Measurements from ENCODE around the gene NOS2.

DNA sequence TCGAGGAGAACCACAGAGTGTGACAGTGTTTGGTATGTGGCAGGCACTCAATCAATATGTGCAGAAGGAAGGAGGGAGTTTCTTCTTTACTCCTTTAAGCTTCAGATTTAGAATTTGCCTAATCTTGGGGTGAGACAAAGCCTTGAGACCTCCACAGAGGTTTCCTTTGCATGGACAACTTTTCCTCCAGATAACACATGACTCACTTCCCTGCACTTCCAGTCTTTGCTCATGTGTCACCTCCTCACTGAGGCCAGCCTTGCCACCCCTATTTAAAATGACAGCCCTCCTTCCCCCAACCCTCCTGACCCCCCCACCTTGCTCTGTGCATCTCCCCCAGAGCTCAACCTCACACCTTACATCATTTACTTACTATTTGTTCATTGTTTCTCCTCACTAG is 17.4 kb upstream of the NOS2 start:
- TF ChIP-seq, protein P1, sequence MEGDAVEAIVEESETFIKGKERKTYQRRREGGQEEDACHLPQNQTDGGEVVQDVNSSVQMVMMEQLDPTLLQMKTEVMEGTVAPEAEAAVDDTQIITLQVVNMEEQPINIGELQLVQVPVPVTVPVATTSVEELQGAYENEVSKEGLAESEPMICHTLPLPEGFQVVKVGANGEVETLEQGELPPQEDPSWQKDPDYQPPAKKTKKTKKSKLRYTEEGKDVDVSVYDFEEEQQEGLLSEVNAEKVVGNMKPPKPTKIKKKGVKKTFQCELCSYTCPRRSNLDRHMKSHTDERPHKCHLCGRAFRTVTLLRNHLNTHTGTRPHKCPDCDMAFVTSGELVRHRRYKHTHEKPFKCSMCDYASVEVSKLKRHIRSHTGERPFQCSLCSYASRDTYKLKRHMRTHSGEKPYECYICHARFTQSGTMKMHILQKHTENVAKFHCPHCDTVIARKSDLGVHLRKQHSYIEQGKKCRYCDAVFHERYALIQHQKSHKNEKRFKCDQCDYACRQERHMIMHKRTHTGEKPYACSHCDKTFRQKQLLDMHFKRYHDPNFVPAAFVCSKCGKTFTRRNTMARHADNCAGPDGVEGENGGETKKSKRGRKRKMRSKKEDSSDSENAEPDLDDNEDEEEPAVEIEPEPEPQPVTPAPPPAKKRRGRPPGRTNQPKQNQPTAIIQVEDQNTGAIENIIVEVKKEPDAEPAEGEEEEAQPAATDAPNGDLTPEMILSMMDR (IDR thresholded peaks at IDR 0.05; ENCODE audit: low read depth, low read length, poor library complexity, severe bottlenecking) = no peak
- no peak for TF ChIP-seq EZH2phosphoT487 (IDR thresholded peaks at IDR 0.05; ENCODE audit: borderline replicate concordance, low read length)
